RWPE1 (cell line): ENCODE results near the gene FXN.

Experiments used
- CTCF ChIA-PET: fragments of 350-600 bp; sonication (Branson Sonifier 250); formaldehyde crosslinking; extraction: SDS; loops from one replicate; lab custom pipeline; 2021; lab: Yijun Ruan, JAX
- POLR2A ChIA-PET: fragments of 400-600 bp; formaldehyde crosslinking; extraction: SDS; loops from one replicate; lab custom pipeline; 2020; ENCODE audit warnings: antibody characterized with exemption; ENCODE audit not compliant: low non-redundant PET; lab: Yijun Ruan, JAX
- DNase-seq: peaks from one replicate; pipeline ENCODE4 v3.0.0; 2012; ENCODE audit warnings: low spot score
- H3K27ac ChIP-seq: fragments of 450-650 bp; 2 replicates; pipeline ENCODE4 v1.5.1; 2017
- CTCF ChIP-seq: fragments of 450-650 bp; conservative IDR thresholded peaks from 2 replicates; pipeline ENCODE4 v1.5.1; 2017; ENCODE audit warnings: low read depth, mild to moderate bottlenecking

FXN gene

GRCh38 chr9:69071059-69071458, 35.5 kb downstream of the FXN start:
- H3K27ac ChIP-seq, result no peak overlapping the region
- no peak for DNase-seq
- TF ChIP-seq CTCF, result no peak
- CTCF ChIA-PET, result no interaction called here
- POLR2A ChIA-PET, result no interaction called here

- ChIA-PET CTCF (interaction anchor here (0.6 kb wide), 1 partner anchor 100 kb away, joined by 3 read pairs; no protein-coding TSS in a partner anchor), POLR2A (no interaction called here)
- no peak for TF ChIP-seq CTCF
Observed at GRCh38 chr9:69073103-69073502, 37.6 kb downstream of the FXN start.

GRCh38 chr9:69074801-69075200, 39.2 kb downstream of the FXN start:
- POLR2A ChIA-PET, result interaction anchor here (0.7 kb wide), 1 partner anchor 46 kb away, joined by 3 read pairs; no protein-coding TSS in a partner anchor
- DNase-seq, result no peak
- TF ChIP-seq CTCF, result no peak
- no peak overlapping the region for H3K27ac ChIP-seq
- CTCF ChIA-PET, result no interaction called here

More at GRCh38 chr9:69073103-69073502, 37.6 kb downstream of the FXN start:
- no peak overlapping the region for H3K27ac ChIP-seq
- no peak for DNase-seq

- no peak overlapping the region for H3K27ac ChIP-seq
- TF ChIP-seq CTCF, result no peak
- ChIA-PET POLR2A (no interaction called here), CTCF (no interaction called here)
- no peak for DNase-seq
Observed at GRCh38 chr9:69076550-69076949, 41.0 kb downstream of the FXN start.

GRCh38 chr9:69078069-69078468, 42.5 kb downstream of the FXN start:
- ChIA-PET POLR2A (no interaction called here), CTCF (interaction anchor here (0.6 to 1.1 kb wide), 2 partner anchors 80 to 94 kb away, joined by 3 read pairs; no protein-coding TSS in a partner anchor)
- no peak for DNase-seq
- no peak for TF ChIP-seq CTCF
- no peak overlapping the region for H3K27ac ChIP-seq

GRCh38 chr9:69078581-69078980, 43.0 kb downstream of the FXN start:
- DNase-seq, result no peak
- ChIA-PET POLR2A (no interaction called here), CTCF (interaction anchor here (1.1 kb wide), 1 partner anchor 79 kb away, joined by 3 read pairs; no protein-coding TSS in a partner anchor)
- H3K27ac ChIP-seq, result no peak overlapping the region
- TF ChIP-seq CTCF, result no peak
